T-helper 1 cell (primary cell): ENCODE measurements around the gene ANO8.

Source experiments
- DNase-seq, 5 donors: peaks; one replicate each; pipeline ENCODE4 v3.0.0-alpha.2; 2012 to 2020

Gene ANO8

DNA sequence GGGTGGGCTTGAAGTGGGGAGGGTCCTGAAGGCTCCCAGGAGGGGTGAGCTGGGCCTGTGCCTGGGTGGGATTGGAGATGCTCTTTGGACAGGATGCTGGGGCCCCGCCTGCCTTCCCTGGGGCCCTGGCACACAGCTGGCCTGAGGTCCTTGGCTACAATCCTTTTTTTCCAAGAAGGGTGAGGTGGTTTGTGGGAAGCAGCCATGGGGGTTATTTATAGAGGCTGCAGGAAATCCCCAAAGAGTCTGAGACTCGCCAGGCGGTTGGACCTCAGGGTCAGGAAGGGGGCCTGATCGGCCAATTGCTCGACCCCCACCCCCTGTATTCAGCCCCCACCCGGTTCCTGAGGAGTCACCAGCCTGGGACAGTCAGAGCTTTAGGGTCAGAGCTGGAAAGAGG is 12.7 kb upstream of the ANO8 start:
- DNase-seq, result no peak

GRCh38 chr19:17346109-17346671 is 11.5 kb upstream of the ANO8 start:
- peak; percentile 47 to 76 (median 60) for DNase-seq

DNA sequence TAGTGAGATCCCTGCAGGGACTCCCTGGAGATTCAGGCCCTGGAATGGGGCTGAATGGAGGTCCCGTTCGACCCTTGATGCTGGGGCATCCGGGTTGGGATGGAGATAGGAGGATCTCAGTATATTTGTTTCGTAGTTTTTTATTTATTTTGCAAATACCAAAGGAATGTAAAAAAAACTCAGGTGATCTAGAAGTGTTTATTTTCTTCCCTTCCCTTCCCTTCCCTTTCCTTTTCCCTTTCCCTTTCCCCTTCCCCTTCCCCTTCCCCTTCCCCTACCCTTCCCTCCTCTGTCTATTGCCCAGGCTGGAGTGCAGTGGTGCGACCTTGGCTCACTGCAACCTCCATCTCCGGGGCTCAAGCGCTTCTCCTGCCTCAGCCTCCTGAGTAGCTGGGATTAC is 7.2 kb upstream of the ANO8 start:
- DNase-seq, result no peak

DNA sequence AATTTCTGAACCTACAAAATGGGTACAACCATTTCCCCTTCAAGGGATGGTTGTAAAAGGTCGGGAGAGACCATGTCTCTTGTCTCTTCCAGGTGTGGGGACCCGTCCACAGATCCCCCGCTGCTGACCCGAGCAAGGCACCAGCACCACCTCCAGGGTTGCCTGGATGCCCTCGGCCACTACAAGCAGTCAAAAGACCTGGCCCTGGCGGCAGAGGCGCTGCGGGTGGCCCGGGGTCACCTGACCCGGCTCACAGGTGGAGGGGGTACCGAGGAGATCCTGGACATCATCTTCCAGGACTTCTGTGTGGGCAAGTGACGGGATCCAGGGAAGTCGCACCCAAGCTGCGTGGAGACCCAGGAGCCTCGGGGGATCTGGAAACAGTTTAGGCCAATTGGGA is 6.7 kb upstream of the ANO8 start:
- DNase-seq, result no peak

DNA sequence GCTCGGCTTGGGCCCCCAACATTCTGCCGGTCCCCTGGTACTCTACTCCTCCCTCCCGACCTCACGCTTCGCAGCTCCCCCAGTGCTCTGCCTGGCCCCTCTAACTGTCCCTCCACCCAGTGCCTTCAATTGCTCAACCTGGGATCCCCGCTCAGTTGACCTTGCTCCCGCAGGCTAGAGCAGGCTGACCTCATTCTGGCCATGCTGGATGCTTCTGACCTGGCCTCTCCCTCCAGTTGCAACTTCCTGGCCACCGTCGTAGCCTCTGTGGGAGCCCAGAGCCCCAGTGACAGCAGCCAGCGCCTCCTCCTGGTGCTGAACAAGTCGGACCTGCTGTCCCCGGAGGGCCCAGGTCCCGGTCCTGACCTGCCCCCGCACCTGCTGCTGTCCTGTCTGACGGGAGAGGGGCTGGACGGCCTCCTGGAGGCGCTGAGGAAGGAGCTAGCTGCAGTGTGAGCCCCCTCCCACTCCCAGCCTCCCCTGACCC is 6.3 kb upstream of the ANO8 start:
- DNase-seq, result no peak

DNA sequence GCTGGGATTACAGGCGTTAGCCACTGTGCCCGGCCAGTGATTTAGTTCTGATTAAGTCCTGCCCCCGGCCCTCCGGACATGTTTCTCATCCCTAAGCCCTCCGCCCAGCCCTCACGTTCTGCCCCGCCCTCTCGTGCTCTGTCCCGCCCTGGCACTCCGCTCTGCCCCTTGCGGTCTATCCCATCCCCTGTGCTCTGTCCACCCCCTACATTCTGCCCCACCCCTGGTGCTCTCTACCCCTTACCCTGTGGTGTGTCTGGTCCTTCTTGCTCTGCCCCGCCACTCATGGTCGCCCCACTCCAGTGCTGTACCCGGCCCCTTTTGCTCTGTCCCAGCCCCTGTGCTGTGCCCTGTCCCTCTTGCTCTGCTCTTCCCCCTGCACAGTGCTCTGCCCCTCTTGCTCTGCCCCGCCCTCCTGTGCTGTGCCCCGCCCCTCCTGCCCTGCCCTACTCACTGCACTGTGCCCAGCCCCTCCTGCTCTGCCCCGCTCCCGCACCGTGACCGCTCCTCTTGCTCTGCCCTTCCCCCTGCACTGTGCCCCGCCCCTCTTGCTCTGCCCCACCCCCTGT is 5.7 kb upstream of the ANO8 start:
- no peak for DNase-seq

- DNase-seq, result no peak
Observed at GRCh38 chr19:17339088-17339741, 4.6 kb upstream of the ANO8 start.

- DNase-seq, result no peak
Observed at GRCh38 chr19:17338433-17339078, 3.9 kb upstream of the ANO8 start.

- DNase-seq, result peak in 1 of 5 donors; percentile 46
Observed at GRCh38 chr19:17337675-17338432, 3.2 kb upstream of the ANO8 start.

- peak; percentile 92 to 98 (median 95) for DNase-seq
Observed at GRCh38 chr19:17336872-17337674, 2.4 kb upstream of the ANO8 start, which contains the start of gene GTPBP3. TSS of gene GTPBP3 (plus strand) at chr19:17337553. CDS start at chr19:17337612, 59 bp downstream.

DNA sequence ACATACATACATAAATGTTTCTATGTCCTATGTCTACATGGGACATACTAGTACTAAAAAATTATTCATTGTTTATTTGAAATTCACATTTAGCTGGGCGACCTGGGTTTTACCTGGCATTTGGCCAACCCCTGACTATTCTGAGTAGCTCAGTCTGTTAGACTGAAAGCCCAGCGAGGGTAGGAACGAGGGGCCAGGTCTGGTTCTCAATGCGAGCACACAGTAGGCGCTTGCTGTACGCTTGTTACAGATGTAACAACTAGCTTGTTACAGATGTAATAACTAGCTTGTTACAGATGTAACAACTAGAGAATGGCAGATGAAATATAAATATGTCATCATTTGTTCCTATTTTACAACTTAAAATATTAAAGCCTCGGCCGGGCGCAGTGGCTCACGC is 920 bp upstream of the ANO8 start:
- DNase-seq, result no peak

- peak in 4 of 5 donors; percentile 47 to 89 (median 52) for DNase-seq
Observed at GRCh38 chr19:17333611-17334413, 843 bp downstream of the ANO8 start.

- DNase-seq, result peak in 1 of 5 donors; percentile 68
Observed at GRCh38 chr19:17332677-17333581, 1.7 kb downstream of the ANO8 start.

- DNase-seq, result no peak
Observed at GRCh38 chr19:17332360-17332676, 2.3 kb downstream of the ANO8 start.

- DNase-seq, result no peak
Observed at GRCh38 chr19:17331045-17331558, 3.6 kb downstream of the ANO8 start.

DNA sequence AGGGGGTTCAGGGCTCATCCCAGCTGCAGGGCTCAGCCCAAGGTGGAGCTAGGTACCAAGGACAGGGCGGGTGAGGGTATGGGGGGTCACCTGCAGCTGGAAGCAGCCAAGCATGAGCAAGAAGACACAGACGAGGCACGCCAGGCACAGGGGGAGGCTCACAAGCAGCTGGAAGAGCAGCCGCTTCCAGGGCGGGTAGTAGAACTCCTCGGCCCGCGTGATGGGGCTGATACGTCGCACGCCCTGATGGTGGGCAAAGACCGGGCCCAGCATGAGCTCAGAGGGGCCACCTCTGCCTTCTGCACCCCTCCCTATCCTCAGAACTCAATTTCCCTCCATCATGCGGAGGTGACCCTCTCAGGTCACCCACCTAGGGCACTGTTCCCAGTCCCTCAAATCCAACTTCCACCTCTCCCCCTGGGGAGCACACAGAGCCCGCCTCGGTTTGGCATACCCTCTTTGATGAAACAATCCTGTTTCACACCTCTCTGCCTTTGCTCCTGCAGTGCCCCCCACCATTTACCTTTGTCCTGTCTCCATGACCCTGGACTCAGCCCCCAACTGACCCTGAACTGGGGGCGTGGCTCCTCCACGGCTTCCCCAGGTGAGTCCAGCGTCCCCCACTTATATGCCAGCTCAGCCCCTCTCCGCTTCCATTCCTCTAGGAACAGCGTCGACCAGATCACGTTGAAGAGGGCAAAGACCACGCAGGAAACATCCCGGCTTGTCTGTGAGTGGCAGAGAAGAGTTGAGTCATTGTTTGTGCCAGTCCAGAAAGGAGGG is 4.2 kb downstream of the ANO8 start:
- DNase-seq, result no peak

DNA sequence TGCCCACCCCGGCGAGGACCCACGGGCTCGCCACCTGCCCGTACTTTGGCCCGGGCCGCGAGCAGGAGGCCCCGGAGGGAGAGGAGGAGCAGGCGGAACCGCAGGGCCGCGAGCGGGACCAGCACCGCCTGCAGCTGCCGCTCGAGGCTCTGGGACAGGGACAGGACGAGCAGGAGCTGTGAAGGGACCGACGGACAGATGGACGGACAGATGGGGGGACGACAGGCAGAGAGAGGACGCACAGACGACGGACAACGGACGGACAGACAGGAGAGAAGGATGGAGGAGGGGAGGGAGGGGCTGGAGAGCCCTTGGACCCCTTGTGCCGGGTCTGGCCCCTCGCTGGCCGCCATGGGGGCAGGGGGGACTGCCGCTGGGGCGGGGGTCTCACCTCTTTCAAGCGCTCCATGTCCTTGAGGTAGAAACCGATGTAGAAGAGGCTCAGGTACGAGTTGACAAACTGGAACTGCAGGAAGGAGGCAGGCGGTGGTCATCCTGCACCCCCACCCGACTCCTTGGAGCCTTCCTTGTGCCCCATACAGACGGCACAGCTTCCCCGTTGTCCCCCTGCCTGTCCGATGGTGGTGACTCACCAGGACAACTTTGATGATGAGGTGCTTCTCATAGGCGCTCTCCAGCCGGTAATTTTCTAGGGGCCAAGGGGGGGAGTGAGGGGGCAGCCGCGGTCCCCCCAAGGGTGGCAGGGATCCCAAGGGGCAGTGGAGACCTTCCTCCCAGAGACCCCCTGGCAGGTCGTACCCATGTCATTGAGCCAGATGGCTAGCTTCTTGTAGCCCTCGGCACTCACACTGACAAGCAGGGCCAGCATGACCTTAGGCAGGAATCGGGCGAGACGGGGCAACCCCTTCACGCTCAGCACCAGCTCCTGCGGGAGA is 5.0 kb downstream of the ANO8 start:
- no peak for DNase-seq
